Coronary artery (tissue), 2 donors: ENCODE measurements around the gene SCIN.
"Not testable (repeated sequence)": the region's sequence is repeated elsewhere in the genome, so short reads cannot be mapped to it uniquely, and the experiment has no call there.

ENCODE experiments used
- DNase-seq: peaks from one replicate; pipeline ENCODE4 v3.0.0-alpha.2; 2017; ENCODE audit warnings: low spot score
- H3K27ac ChIP-seq, 2 donors: fragments of 200-600 bp; sonication (generic); one replicate each; pipeline ENCODE4 v1.5.1; 2016 to 2019
- H3K4me3 ChIP-seq: fragments of 200-600 bp; sonication (generic); 2 replicates; pipeline ENCODE4 v1.5.1; 2016; ENCODE audit warnings: mild to moderate bottlenecking, moderate library complexity
- CTCF ChIP-seq: fragments of 200-600 bp; sonication (generic); IDR thresholded peaks from one replicate; pipeline ENCODE4 v1.5.1; 2019; ENCODE audit warnings: antibody characterized with exemption

The SCIN gene

GRCh38 chr7:12570534-12571461 is at the start of gene SCIN:
Gene SCIN (plus strand): TSS chr7:12570720. CDS start chr7:12570787, 67 bp downstream.
- peak within 1 kb of the TSS; percentile 70 for H3K4me3 ChIP-seq
- no peak for DNase-seq
- no peak for TF ChIP-seq CTCF
- H3K27ac ChIP-seq, result no peak within 1 kb of the TSS

- H3K27ac ChIP-seq, result no peak overlapping the region
- H3K4me3 ChIP-seq, result no peak overlapping the region
- no peak for DNase-seq
- peak; percentile 18 for TF ChIP-seq CTCF
Measured at GRCh38 chr7:12524794-12525386, 45.6 kb upstream of the SCIN start.

- not testable (repeated sequence) for H3K4me3 ChIP-seq, DNase-seq, H3K27ac ChIP-seq
Measured at GRCh38 chr7:12526693-12527092, 43.8 kb upstream of the SCIN start.

DNA sequence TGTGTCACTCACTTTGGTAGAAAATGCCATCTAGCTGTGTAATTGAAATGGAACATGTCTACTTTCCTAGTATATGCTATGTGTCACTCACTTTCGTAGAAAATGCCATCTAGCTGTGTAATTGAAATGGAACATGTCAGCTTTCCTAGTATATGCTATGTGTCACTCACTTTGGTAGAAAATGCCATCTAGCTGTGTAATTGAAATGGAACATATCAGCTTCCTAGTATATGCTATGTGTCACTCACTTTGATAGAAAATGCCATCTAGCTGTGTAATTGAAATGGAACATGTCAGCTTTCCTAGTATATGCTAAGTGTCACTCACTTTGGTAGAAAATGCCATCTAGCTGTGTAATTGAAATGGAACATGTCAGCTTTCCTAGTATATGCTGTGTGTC is 42.9 kb upstream of the SCIN start:
- H3K4me3 ChIP-seq, H3K27ac ChIP-seq, DNase-seq: not testable (repeated sequence)

- no peak for DNase-seq
Measured at GRCh38 chr7:12529971-12530710, 40.4 kb upstream of the SCIN start.

DNA sequence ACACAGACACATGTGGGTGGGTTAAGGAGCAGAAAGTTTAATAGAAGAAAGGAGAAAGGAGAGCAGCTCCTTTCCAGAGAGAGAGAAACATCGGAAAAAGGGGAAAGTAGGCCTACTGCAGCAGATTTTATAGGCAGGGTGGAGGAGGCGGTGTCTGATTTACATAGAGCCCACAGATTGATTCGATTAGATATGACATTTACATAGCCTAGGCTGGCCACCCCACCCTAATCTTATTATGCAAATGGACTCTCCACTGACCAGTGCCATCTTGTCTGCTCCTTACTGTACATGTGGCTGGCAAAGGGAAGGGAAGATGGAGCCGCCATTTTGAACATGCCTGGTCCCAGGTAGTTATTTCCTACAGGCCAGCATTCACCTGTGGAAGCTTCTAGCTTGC is 38.7 kb upstream of the SCIN start:
- no peak for DNase-seq
- Histone ChIP-seq H3K4me3 (no peak overlapping the region), H3K27ac (no peak overlapping the region)
- TF ChIP-seq CTCF, result no peak

More at GRCh38 chr7:12529971-12530710, 40.4 kb upstream of the SCIN start:
- no peak overlapping the region for H3K4me3 ChIP-seq
- no peak overlapping the region for H3K27ac ChIP-seq
- TF ChIP-seq CTCF, result no peak

- no peak overlapping the region for H3K4me3 ChIP-seq
- no peak for TF ChIP-seq CTCF
- H3K27ac ChIP-seq, result no peak overlapping the region
Measured at GRCh38 chr7:12534046-12534445, 36.5 kb upstream of the SCIN start.

More at GRCh38 chr7:12534046-12534445, 36.5 kb upstream of the SCIN start:
- no peak for DNase-seq
